ENCODE measurements around the gene ZNF587. TPM values are rescaled to one million over a fixed set of nuclear protein-coding genes. Genes with fewer than 3 reads are reported as not detected.
"Not testable (repeated sequence)": the region's sequence is repeated elsewhere in the genome, so short reads cannot be mapped to it uniquely, and the experiment has no call there.

Gene ZNF587
- total RNA-seq (10 to 100 TPM; 24.9 to 40.8 TPM), polyA plus RNA-seq (1 to 10 TPM; 3.4 to 9.6 TPM)
- long read RNA-seq, donor 1, partial matches to known transcripts: 0 of 2 reads
- long read RNA-seq, donor 1, other reads (novel, unspliced or antisense): 1 of 2 reads
- long read RNA-seq, donor 2, partial matches to known transcripts: 0 of 3 reads
- long read RNA-seq, donor 2, other reads (novel, unspliced or antisense): 3 of 3 reads

DNA sequence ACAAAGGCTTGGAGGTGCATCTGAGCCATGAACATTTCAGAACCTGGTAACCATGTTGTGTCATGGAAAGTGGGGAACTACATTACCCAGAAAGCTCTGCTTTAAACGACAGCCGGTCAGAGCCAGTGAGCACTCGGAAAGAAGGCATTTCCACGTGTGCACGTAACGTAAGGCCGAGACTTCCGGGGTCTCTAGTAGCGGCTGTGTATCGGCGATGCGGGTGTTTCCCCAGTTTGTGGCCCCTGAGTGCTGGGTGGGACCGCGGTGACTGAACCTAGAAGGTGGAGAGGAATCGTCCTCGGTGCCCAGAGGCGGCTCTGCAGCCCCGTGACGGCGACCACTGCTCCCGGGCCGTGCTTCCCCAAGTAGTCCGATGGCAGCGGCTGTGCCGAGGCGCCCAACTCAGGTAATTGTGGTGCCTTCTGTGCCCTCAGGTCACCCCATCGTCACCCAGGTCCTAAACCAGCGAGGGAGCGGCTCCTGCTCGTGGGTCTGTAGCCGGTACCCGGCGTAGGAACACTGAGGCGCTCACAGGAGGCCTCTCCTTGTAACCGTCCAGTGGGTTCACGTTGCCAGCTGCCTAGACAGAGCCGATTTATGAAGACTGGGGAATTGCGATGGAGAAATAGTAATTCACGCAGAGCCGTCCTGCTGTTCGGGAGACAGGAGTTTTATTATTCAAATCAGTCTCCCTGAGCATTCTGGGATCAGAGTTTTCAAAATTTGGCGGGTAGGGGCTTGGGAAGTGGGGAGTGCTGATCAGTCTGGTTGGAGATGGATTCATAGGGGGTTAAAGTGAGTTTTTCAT is at the start of gene ZNF587:
Gene ZNF587, plus strand, starts transcription at position 194 of the 808 bp plus-strand sequence. Its CDS starts 180 bp downstream, at position 374.
- peak in 1 of 2 donors; percentile 79 for DNase-seq
- 0% methylated on average over 35 to 42 of the region's 42 CpGs for WGBS, 2 donors
- H3K9me3 ChIP-seq (ENCODE audit: control insufficient read depth, low read length); H3K36me3 ChIP-seq (ENCODE audit: control insufficient read depth in 1 of 2, insufficient read depth in 2 of 2, low read length in 1 of 2); intact Hi-C loops (cut with DNase I); H3K4me1 ChIP-seq (ENCODE audit: control insufficient read depth in 1 of 2, insufficient read depth in 2 of 2, low read length in 2 of 2); H3K27ac ChIP-seq (ENCODE audit: low read depth in 1 of 2, low read length in 2 of 2); H3K27me3 ChIP-seq (ENCODE audit: control insufficient read depth in 1 of 2, insufficient read depth in 2 of 2, low read length in 1 of 2): not testable (repeated sequence)
- peak within 1 kb of the TSS; percentile 50 to 66 for H3K4me3 ChIP-seq (ENCODE audit: low read length in 2 of 2)
- peak; percentile 93 for ATAC-seq (ENCODE audit: low FRiP score)

DNA sequence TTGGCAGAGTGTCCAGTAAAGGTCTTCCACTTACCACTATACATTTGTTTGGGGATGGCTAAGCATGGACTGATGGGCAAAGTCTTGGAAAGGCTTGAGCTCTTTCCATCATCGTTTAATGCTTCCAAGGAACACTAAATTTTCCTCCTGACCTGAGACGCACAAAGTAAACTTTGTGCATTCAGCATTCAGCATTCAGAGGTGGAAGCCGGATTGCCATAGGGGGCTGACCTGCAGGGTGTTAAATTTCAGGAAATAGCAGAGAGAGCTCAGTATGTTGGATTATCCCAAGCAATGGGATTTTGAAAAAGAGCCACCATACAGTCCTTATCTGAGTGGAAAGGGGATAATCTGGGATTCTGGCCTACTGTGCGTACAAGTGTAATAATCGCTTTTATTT is 49.0 kb upstream of the ZNF587 start:
- H3K9me3 ChIP-seq (ENCODE audit: control insufficient read depth, low read length): no peaks in the 10 kb centered on the region
- DNase-seq (no peak), ATAC-seq (ENCODE audit: low FRiP score) (no peak)
- H3K27ac ChIP-seq (ENCODE audit: low read depth in 1 of 2, low read length in 2 of 2): no peak overlapping the region
- WGBS, 2 donors: 64 to 72% methylated on average over 5 of the region's 5 CpGs
- intact Hi-C loops (cut with DNase I): no loop called here
- no peaks in the 10 kb centered on the region for H3K4me1 ChIP-seq (ENCODE audit: control insufficient read depth in 1 of 2, insufficient read depth in 2 of 2, low read length in 2 of 2)
- no peak overlapping the region for H3K4me3 ChIP-seq (ENCODE audit: low read length in 2 of 2)
- H3K36me3 ChIP-seq (ENCODE audit: control insufficient read depth in 1 of 2, insufficient read depth in 2 of 2, low read length in 1 of 2): peaks cover 0 to 2% of the 10 kb centered on the region in 2 donors
- no peaks in the 10 kb centered on the region for H3K27me3 ChIP-seq (ENCODE audit: control insufficient read depth in 1 of 2, insufficient read depth in 2 of 2, low read length in 1 of 2)

DNA sequence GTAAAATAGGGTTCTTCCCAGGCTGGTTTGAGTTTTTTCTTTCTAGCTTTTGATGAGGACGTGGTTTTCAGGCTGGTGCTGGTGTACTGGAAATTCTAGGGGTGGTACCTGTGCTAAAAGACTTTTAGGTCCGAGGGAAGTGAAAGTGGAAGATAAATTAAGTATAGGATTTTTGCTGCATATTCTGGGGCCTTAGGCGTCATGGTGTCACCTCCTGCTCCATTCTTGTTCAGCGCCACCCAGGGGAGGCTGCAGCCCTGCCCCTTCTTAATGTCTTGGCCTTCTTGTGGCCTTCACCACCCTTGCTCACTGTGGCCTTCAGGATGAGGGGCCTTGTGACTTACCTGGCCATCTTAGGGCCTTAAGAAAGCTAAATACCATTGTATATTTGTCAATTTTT is 47.4 kb upstream of the ZNF587 start:
- no peaks in the 10 kb centered on the region for H3K36me3 ChIP-seq (ENCODE audit: control insufficient read depth in 1 of 2, insufficient read depth in 2 of 2, low read length in 1 of 2)
- no peak for DNase-seq
- H3K27ac ChIP-seq (ENCODE audit: low read depth in 1 of 2, low read length in 2 of 2): no peak overlapping the region
- no peak overlapping the region for H3K4me3 ChIP-seq (ENCODE audit: low read length in 2 of 2)
- no peaks in the 10 kb centered on the region for H3K27me3 ChIP-seq (ENCODE audit: control insufficient read depth in 1 of 2, insufficient read depth in 2 of 2, low read length in 1 of 2)
- WGBS, 2 donors: 93 to 97% methylated on average over 4 of the region's 4 CpGs
- no peak for ATAC-seq (ENCODE audit: low FRiP score)
- H3K4me1 ChIP-seq (ENCODE audit: control insufficient read depth in 1 of 2, insufficient read depth in 2 of 2, low read length in 2 of 2): no peaks in the 10 kb centered on the region
- intact Hi-C loops (cut with DNase I): no loop called here
- no peaks in the 10 kb centered on the region for H3K9me3 ChIP-seq (ENCODE audit: control insufficient read depth, low read length)

DNA sequence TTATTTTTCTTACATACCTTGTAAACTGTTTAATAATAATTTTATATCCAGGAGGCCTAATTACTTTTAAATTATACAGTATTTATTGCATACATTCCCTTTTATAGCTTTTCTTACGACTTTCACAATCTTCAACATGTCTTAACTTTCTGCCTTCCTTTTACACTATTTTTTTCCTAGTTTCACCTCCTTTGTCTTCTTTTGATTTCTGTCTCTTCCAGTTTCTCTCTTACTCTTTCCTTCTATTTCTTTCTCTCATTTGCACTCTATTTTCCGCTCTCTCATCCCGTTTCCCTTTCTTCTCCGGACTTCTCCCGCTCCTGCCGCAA is 46.4 kb upstream of the ZNF587 start:
- Histone ChIP-seq H3K4me1 (ENCODE audit: control insufficient read depth in 1 of 2, insufficient read depth in 2 of 2, low read length in 2 of 2) (no peaks in the 10 kb centered on the region), H3K27ac (ENCODE audit: low read depth in 1 of 2, low read length in 2 of 2) (peak overlapping the region in 1 of 2 donors; percentile 94), H3K4me3 (ENCODE audit: low read length in 2 of 2) (peak overlapping the region; percentile 11 to 98), H3K9me3 (ENCODE audit: control insufficient read depth, low read length) (no peaks in the 10 kb centered on the region), H3K27me3 (ENCODE audit: control insufficient read depth in 1 of 2, insufficient read depth in 2 of 2, low read length in 1 of 2) (no peaks in the 10 kb centered on the region), H3K36me3 (ENCODE audit: control insufficient read depth in 1 of 2, insufficient read depth in 2 of 2, low read length in 1 of 2) (no peaks in the 10 kb centered on the region)
- ATAC-seq (ENCODE audit: low FRiP score): no peak
- DNase-seq: no peak
- intact Hi-C loops (cut with DNase I): no loop called here
- WGBS, 2 donors: 7 to 13% methylated on average over 6 of the region's 6 CpGs

DNA sequence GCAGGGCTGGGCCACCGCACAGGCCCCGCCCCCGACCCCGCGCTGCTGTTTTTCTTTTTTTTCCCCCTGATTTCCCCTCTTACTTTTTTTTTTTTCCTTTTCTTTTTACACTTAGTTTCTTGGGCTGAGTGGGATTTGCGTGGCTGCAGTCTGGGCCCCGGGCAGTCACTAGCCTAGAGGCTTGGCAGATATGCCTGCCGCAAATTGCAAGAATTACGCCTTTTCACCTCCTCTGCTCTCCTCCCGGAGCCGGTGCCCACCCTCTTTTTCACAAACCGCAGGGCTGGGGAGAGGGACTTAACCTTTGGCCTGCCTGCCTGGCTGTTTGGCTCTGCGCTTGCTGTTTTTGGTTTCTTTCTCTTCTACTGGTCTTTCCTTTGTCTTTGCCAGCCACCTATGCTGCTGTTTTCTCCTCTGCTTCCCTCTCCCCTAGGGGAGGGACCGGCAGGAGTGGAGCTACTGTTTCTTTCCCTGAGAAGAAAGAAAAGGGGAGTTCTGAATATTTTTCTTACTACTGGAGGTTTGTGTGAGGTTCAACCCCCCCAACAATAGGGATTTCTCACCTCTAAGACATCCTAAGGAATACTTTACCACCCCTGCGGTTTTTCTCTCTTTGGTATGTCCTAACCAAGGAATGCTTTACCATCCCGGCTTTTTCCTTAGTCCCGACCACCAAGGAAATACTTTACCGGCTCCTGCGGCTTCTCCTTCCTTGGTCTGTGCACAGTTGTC is 45.9 kb upstream of the ZNF587 start:
- Histone ChIP-seq H3K36me3 (ENCODE audit: control insufficient read depth in 1 of 2, insufficient read depth in 2 of 2, low read length in 1 of 2) (peaks cover 0 to 2% of the 10 kb centered on the region in 2 donors), H3K4me3 (ENCODE audit: low read length in 2 of 2) (peak overlapping the region; percentile 11 to 98), H3K4me1 (ENCODE audit: control insufficient read depth in 1 of 2, insufficient read depth in 2 of 2, low read length in 2 of 2) (no peaks in the 10 kb centered on the region), H3K27me3 (ENCODE audit: control insufficient read depth in 1 of 2, insufficient read depth in 2 of 2, low read length in 1 of 2) (no peaks in the 10 kb centered on the region), H3K9me3 (ENCODE audit: control insufficient read depth, low read length) (no peaks in the 10 kb centered on the region), H3K27ac (ENCODE audit: low read depth in 1 of 2, low read length in 2 of 2) (peak overlapping the region in 1 of 2 donors; percentile 94)
- peak; percentile 56 for ATAC-seq (ENCODE audit: low FRiP score)
- 2% methylated on average over 19 of the region's 19 CpGs for whole genome bisulfite sequencing, 2 donors
- intact Hi-C loops (cut with DNase I): no loop called here
- peak in 1 of 2 donors; percentile 64 for DNase-seq

DNA sequence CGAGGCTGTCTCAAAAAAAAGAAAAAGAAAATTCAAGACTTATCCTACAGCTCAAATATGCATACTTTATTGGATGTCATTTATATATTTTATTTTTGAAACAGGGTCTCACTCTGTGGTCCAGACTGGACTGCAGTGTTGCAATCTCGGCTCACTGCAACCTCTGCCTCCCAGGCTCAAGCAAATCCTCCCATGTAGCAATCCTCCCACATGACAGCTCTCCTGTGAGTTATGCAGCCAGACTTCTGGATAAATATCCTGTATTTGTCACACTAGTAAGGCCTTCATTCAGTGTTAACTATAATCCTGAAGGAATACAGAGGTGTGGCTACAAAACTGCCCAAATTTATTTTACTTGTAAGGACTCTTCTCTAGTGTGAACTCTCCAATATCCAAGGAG is 42.1 kb upstream of the ZNF587 start:
- DNase-seq: no peak
- intact Hi-C loops (cut with DNase I): no loop called here
- 93 to 95% methylated on average over 2 of the region's 2 CpGs for WGBS, 2 donors
- Histone ChIP-seq H3K4me3 (ENCODE audit: low read length in 2 of 2) (no peak overlapping the region), H3K27me3 (ENCODE audit: control insufficient read depth in 1 of 2, insufficient read depth in 2 of 2, low read length in 1 of 2) (no peaks in the 10 kb centered on the region), H3K9me3 (ENCODE audit: control insufficient read depth, low read length) (no peaks in the 10 kb centered on the region), H3K27ac (ENCODE audit: low read depth in 1 of 2, low read length in 2 of 2) (no peak overlapping the region), H3K4me1 (ENCODE audit: control insufficient read depth in 1 of 2, insufficient read depth in 2 of 2, low read length in 2 of 2) (no peaks in the 10 kb centered on the region), H3K36me3 (ENCODE audit: control insufficient read depth in 1 of 2, insufficient read depth in 2 of 2, low read length in 1 of 2) (peaks cover 0 to 2% of the 10 kb centered on the region in 2 donors)
- no peak for ATAC-seq (ENCODE audit: low FRiP score)

DNA sequence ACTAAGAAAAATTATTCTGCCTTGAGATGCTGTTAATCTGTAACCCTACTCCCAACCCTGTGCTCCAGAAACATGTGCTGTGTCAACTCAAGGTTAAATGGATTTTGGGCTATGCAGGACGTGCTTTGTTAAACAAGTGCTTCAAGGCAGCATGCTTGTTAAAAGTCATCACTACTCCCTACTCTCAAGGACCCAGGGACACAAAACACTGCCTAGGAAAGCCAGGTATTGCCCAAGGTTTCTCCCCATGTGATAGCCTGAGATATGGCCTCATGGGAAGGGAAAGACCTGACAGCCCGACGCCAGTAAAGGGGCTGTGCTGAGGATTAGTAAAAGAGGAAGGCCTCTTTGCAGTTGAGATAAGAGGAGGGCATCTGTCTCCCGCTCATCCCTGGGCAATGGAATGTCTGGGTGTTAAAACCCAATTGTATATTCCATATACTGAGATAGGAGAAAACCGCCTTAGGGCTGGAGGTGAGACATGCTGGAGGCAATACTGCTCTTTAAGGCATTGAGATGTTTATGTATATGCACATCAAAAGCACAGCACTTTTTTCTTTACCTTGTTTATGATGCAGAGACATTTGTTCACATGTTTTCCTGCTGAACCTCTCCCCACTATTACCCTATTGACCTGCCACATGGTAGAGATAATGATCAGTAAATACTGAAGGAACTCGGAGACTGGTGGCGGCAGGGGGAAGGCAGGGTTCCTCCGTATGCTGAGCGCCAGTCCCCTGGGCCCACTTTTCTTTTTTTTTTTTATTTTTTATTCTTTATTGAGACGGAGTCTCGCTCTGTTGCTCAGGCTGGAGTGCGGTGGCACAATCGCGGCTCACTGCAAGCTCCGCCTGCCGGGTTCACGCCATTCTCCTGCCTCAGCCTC is 39.0 kb upstream of the ZNF587 start:
- WGBS, 2 donors: 78 to 80% methylated on average over 17 of the region's 17 CpGs
- DNase-seq; ATAC-seq (ENCODE audit: low FRiP score); H3K36me3 ChIP-seq (ENCODE audit: control insufficient read depth in 1 of 2, insufficient read depth in 2 of 2, low read length in 1 of 2); H3K27ac ChIP-seq (ENCODE audit: low read depth in 1 of 2, low read length in 2 of 2); H3K4me1 ChIP-seq (ENCODE audit: control insufficient read depth in 1 of 2, insufficient read depth in 2 of 2, low read length in 2 of 2); H3K27me3 ChIP-seq (ENCODE audit: control insufficient read depth in 1 of 2, insufficient read depth in 2 of 2, low read length in 1 of 2); H3K9me3 ChIP-seq (ENCODE audit: control insufficient read depth, low read length); H3K4me3 ChIP-seq (ENCODE audit: low read length in 2 of 2): not testable (repeated sequence)
- intact Hi-C loops (cut with DNase I): loop anchor here in 1 of 2 donors (10.0 kb wide), 1 partner anchor 636 kb away; no protein-coding TSS in a partner anchor

DNA sequence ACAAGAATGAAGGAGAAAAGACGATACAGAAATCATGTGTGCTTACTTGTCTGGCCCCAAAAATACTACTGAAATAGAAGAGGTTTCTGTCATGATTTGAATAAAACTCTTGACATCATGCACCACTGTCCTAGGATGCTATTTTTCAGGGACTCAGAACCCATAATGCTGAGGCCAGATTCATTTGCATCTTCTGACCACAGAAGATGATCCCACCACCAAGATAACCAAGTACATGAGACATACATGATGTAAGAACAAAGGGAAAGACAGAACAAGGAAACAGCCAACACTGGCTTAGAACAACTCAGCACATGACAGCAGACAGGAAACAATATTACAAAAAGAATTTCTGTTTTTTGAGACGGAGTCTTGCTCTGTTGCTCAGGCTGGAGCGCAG is 37.4 kb upstream of the ZNF587 start:
- no peaks in the 10 kb centered on the region for H3K27me3 ChIP-seq (ENCODE audit: control insufficient read depth in 1 of 2, insufficient read depth in 2 of 2, low read length in 1 of 2)
- no peak overlapping the region for H3K27ac ChIP-seq (ENCODE audit: low read depth in 1 of 2, low read length in 2 of 2)
- H3K4me3 ChIP-seq (ENCODE audit: low read length in 2 of 2): no peak overlapping the region
- intact Hi-C loops (cut with DNase I): loop anchor here in 1 of 2 donors (10.0 kb wide), 1 partner anchor 637 kb away; no protein-coding TSS in a partner anchor
- H3K4me1 ChIP-seq (ENCODE audit: control insufficient read depth in 1 of 2, insufficient read depth in 2 of 2, low read length in 2 of 2): no peaks in the 10 kb centered on the region
- no peaks in the 10 kb centered on the region for H3K9me3 ChIP-seq (ENCODE audit: control insufficient read depth, low read length)
- ATAC-seq (ENCODE audit: low FRiP score): no peak
- 82 to 84% methylated on average over 3 of the region's 3 CpGs for WGBS, 2 donors
- DNase-seq: no peak
- H3K36me3 ChIP-seq (ENCODE audit: control insufficient read depth in 1 of 2, insufficient read depth in 2 of 2, low read length in 1 of 2): peaks cover 0 to 2% of the 10 kb centered on the region in 2 donors
